Thoracic aorta (tissue), 2 donors: ENCODE measurements around the gene SORBS1. TPM values are rescaled to one million over a fixed set of nuclear protein-coding genes. Genes with fewer than 3 reads are reported as not detected.

Experiments
- ATAC-seq: fragments of 150-250 bp; one replicate; pipeline ENCODE4 v1.8.0; 2017; ENCODE audit warnings: low read depth; ENCODE audit not compliant: insufficient number of reproducible peaks, low FRiP score
- DNase-seq: peaks from one replicate; pipeline ENCODE4 v3.0.0-alpha.2; 2020; ENCODE audit warnings: low spot score
- H3K27ac ChIP-seq, 2 donors: fragments of 200-600 bp; sonication (generic); 1 replicate in 1 of 2; 2 replicates in 1 of 2; pipeline ENCODE4 v1.5.1; 2016; ENCODE audit warnings: mild to moderate bottlenecking in 2 of 2, moderate library complexity in 2 of 2
- H3K27me3 ChIP-seq: fragments of 200-600 bp; sonication (generic); replicated peaks from 2 replicates; pipeline ENCODE4 v1.6.0; 2016; ENCODE audit warnings: mild to moderate bottlenecking; ENCODE audit not compliant: insufficient read depth
- H3K36me3 ChIP-seq: fragments of 200-600 bp; sonication (generic); one replicate; pipeline ENCODE4 v1.5.1; 2016
- H3K4me1 ChIP-seq, 2 donors: fragments of 200-600 bp; sonication (generic); 1 replicate in 1 of 2; 2 replicates in 1 of 2; pipeline versions ENCODE4 v1.5.1 to v1.6.0; 2016; ENCODE audit warnings: low read depth in 2 of 2, mild to moderate bottlenecking in 1 of 2; ENCODE audit not compliant: control insufficient read depth in 1 of 2
- H3K4me3 ChIP-seq: fragments of 200-600 bp; sonication (generic); 2 replicates; pipeline ENCODE4 v1.5.1; 2016; ENCODE audit warnings: mild to moderate bottlenecking
- H3K9me3 ChIP-seq: fragments of 200-600 bp; sonication (generic); 2 replicates; pipeline ENCODE4 v1.5.1; 2016
- total RNA-seq, 2 donors: library from RNA; depleted of rRNA; stranded (reverse); fragments of >200 nt; gene quantifications; one replicate each; pipeline versions ENCODE4 v1.1.0 to v1.2.3, GENCODE V29; 2016
- TF ChIP-seq, protein P1 (sequence below): fragments of 200-600 bp; sonication (generic); IDR thresholded peaks from one replicate; pipeline ENCODE4 v1.5.1; 2019; ENCODE audit warnings: antibody characterized with exemption

SORBS1 gene
- total RNA-seq, 2 donors from 2014 or later: 1,110 to 1,659 TPM

DNA sequence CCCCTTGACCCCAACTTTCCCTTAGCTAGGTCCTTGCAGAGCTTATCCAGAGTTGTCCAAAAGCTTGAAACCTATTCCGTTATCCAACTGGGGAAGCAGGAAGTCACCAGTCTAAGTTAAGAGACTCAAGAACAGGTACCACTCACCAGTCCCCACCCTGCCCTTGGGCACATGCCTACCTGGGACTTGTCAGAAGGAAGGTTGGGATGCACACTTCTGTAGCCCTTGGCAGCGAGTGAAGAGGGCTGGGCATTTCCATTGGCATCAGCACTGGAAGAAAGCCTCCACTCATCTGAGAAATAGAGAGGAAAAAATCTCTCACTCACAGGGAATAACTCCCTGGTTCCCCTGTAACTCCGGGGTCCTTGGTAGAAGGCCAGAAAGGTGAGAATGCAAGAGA is 139.4 kb downstream of the SORBS1 start:
- Histone ChIP-seq H3K27me3 (no peaks in the 10 kb centered on the region), H3K9me3 (no peaks in the 10 kb centered on the region), H3K27ac (peak overlapping the region; percentile 90 to 95), H3K4me1 (peaks cover 45 to 100% of the 10 kb centered on the region in 2 donors), H3K4me3 (no peak overlapping the region), H3K36me3 (peaks cover 53% of the 10 kb centered on the region)
- no peak for DNase-seq
- TF ChIP-seq, protein P1, sequence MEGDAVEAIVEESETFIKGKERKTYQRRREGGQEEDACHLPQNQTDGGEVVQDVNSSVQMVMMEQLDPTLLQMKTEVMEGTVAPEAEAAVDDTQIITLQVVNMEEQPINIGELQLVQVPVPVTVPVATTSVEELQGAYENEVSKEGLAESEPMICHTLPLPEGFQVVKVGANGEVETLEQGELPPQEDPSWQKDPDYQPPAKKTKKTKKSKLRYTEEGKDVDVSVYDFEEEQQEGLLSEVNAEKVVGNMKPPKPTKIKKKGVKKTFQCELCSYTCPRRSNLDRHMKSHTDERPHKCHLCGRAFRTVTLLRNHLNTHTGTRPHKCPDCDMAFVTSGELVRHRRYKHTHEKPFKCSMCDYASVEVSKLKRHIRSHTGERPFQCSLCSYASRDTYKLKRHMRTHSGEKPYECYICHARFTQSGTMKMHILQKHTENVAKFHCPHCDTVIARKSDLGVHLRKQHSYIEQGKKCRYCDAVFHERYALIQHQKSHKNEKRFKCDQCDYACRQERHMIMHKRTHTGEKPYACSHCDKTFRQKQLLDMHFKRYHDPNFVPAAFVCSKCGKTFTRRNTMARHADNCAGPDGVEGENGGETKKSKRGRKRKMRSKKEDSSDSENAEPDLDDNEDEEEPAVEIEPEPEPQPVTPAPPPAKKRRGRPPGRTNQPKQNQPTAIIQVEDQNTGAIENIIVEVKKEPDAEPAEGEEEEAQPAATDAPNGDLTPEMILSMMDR: no peak
- ATAC-seq: no peak

DNA sequence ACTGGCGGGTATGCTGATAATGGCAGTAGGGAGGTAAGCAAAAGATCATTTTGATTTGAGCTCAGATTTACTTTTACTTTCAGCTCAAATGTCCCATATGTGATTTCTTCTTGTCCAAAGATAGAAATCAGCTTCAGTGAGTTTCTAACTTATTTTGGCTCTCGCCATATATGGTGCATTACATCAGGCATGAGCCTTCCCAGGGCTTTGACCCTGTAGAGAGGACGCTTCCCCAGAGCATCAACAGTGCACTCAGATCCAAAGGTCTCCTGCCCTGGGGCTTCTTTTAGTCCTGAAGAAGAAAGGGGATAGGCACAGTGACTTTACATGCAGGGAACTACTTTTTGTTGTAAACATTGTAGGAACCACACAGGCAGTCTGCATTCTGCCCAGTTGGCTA is 141.8 kb downstream of the SORBS1 start:
- TF ChIP-seq, protein P1: no peak
- H3K9me3 ChIP-seq: no peaks in the 10 kb centered on the region
- peaks cover 47% of the 10 kb centered on the region for H3K36me3 ChIP-seq
- peaks cover 63 to 99% of the 10 kb centered on the region in 2 donors for H3K4me1 ChIP-seq
- peak overlapping the region; percentile 90 to 95 for H3K27ac ChIP-seq
- DNase-seq: no peak
- H3K27me3 ChIP-seq: no peaks in the 10 kb centered on the region
- no peak overlapping the region for H3K4me3 ChIP-seq
- no peak for ATAC-seq

DNA sequence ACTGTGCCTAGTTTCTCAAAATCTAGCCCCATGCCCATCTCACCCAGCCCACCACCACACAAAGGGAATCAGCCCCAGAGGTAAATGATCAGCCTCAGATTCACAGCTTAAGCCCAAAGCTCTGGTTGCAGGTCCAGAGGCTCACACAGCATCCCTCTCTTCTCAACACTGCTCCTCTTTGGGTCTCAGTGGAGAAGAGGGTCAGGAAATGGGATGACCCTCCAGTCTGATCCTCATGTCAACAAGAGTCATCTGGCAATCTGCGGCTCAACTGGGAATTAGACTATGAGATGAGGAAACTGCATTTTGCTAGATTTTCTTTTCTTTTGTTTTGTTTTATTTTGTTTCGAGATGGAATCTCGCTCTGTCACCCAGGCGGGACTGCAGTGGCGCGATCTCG is 144.2 kb downstream of the SORBS1 start:
- Histone ChIP-seq H3K27me3 (no peaks in the 10 kb centered on the region), H3K9me3 (no peaks in the 10 kb centered on the region), H3K27ac (peak overlapping the region; percentile 90 to 95), H3K4me1 (peaks cover 58 to 99% of the 10 kb centered on the region in 2 donors), H3K36me3 (peaks cover 48% of the 10 kb centered on the region), H3K4me3 (no peak overlapping the region)
- DNase-seq (no peak), ATAC-seq (no peak)
- TF ChIP-seq, protein P1: no peak

DNA sequence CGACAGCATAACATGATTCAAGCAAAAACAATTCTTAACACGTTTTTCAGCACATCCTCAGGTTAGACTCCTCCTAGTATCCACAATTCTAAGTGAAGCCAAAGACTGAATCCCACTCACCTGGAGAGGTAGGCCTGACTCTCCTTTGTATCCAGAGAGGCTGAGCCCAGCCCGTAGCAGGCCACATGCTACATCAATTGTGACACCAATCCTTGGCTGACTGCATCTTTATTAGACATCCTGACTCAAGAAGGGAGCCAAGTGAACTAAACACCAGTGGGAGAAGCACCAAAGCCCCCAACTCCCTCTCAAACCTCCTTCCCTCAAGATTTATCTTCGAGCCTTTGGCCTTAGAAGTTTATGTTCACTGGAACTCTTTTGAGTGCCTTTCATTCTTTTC is 144.9 kb downstream of the SORBS1 start:
- H3K9me3 ChIP-seq: no peaks in the 10 kb centered on the region
- DNase-seq (no peak), ATAC-seq (no peak)
- TF ChIP-seq, protein P1: no peak
- peaks cover 58 to 99% of the 10 kb centered on the region in 2 donors for H3K4me1 ChIP-seq
- no peak overlapping the region for H3K4me3 ChIP-seq
- peaks cover 45% of the 10 kb centered on the region for H3K36me3 ChIP-seq
- H3K27ac ChIP-seq: peak overlapping the region; percentile 90 to 95
- no peaks in the 10 kb centered on the region for H3K27me3 ChIP-seq

DNA sequence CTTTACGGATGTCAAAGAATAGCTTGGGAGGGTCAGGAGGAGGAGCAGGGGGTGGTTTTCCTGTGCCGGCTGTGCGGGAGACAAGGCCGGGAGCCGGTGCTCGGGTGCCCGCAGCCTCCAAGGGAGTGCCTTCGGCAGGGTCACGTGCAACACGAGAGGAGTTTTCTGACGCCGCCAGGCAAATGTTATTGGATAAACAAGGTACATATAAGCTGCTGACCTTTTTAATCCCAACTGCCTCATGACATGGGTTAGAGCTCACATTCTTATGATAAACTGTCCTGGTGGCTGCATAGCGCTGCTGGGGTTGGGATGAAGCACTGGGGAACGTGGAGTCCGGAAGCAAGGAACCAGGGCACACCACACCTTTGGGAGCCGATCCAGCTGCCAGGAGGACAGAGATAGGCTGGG is 145.5 kb downstream of the SORBS1 start:
- no peaks in the 10 kb centered on the region for H3K27me3 ChIP-seq
- TF ChIP-seq, protein P1: no peak
- peaks cover 61 to 99% of the 10 kb centered on the region in 2 donors for H3K4me1 ChIP-seq
- H3K36me3 ChIP-seq: peaks cover 41% of the 10 kb centered on the region
- no peak for ATAC-seq
- DNase-seq: no peak
- no peaks in the 10 kb centered on the region for H3K9me3 ChIP-seq
- H3K4me3 ChIP-seq: peak overlapping the region; percentile 51
- peak overlapping the region; percentile 90 to 95 for H3K27ac ChIP-seq
